C4-2B (cell line): ENCODE data around the gene OR4N2.

ENCODE experiments used
- ZFX ChIP-seq: fragments of 450-650 bp; IDR thresholded peaks from 2 replicates; pipeline ENCODE4 v1.6.1; 2017
- TF ChIP-seq, protein P1 (sequence below): fragments of 450-650 bp; conservative IDR thresholded peaks from 2 replicates; pipeline ENCODE4 v1.5.1; 2017; ENCODE audit warnings: mild to moderate bottlenecking

DNA sequence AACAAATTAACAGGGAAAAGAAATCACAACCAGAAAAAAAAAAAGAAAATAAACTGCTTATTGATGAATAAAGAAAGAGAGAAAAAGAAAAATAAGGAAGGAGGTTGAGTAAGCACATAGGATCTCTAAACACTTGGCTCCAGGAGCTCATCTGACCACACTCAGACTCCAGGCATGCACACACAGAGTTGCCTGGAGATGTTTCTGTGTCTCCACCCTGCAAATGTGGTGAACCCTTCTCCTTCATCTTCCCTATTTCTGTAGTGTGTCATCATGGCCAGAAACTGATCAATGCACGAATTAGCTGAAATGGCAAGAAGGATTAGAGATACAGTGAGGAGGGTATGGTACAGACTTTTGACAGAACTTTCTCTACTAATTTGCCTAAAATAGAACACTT is 20.2 kb downstream of the OR4N2 start:
- TF ChIP-seq, protein P1, sequence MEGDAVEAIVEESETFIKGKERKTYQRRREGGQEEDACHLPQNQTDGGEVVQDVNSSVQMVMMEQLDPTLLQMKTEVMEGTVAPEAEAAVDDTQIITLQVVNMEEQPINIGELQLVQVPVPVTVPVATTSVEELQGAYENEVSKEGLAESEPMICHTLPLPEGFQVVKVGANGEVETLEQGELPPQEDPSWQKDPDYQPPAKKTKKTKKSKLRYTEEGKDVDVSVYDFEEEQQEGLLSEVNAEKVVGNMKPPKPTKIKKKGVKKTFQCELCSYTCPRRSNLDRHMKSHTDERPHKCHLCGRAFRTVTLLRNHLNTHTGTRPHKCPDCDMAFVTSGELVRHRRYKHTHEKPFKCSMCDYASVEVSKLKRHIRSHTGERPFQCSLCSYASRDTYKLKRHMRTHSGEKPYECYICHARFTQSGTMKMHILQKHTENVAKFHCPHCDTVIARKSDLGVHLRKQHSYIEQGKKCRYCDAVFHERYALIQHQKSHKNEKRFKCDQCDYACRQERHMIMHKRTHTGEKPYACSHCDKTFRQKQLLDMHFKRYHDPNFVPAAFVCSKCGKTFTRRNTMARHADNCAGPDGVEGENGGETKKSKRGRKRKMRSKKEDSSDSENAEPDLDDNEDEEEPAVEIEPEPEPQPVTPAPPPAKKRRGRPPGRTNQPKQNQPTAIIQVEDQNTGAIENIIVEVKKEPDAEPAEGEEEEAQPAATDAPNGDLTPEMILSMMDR: no peak
- TF ChIP-seq ZFX: no peak
